Spinal cord (tissue), 10 donors: ENCODE measurements around the gene PPP2R5B. TPM values are rescaled to one million over a fixed set of nuclear protein-coding genes. Genes with fewer than 3 reads are reported as not detected.

ENCODE experiments used
- DNase-seq, 6 donors: peaks; one replicate each; pipeline versions ENCODE4 v3.0.0 to v3.0.0-alpha.2; 2013 to 2015; ENCODE audit warnings: low spot score in 6 of 6, low read depth in 4 of 6
- H3K27ac ChIP-seq: one replicate; pipeline ENCODE4 v1.5.1; 2013; ENCODE audit warnings: low read depth, low read length, control low read depth
- H3K27me3 ChIP-seq: one replicate; pipeline ENCODE4 v1.6.1; 2013; ENCODE audit warnings: low read length; ENCODE audit not compliant: control insufficient read depth, insufficient read depth
- H3K36me3 ChIP-seq: one replicate; pipeline ENCODE4 v1.6.1; 2013; ENCODE audit warnings: low read length; ENCODE audit not compliant: control insufficient read depth, insufficient read depth
- H3K4me1 ChIP-seq: one replicate; pipeline ENCODE4 v1.6.1; 2013; ENCODE audit warnings: low read length; ENCODE audit not compliant: control insufficient read depth, insufficient read depth
- H3K4me3 ChIP-seq: one replicate; pipeline ENCODE4 v1.5.1; 2013; ENCODE audit warnings: low read depth, low read length, control low read depth
- H3K9me3 ChIP-seq: one replicate; pipeline ENCODE4 v1.6.1; 2013; ENCODE audit warnings: low read length; ENCODE audit not compliant: control insufficient read depth, insufficient read depth
- WGBS: methylation state at CpG from one replicate; pipeline ENCODE4 v1.1.5; 2013; ENCODE audit warnings: missing lambda C conversion rate; ENCODE audit not compliant: insufficient coverage; 5-methylcytosine and 5-hydroxymethylcytosine counted together
- polyA plus RNA-seq, 2 donors: library from polyadenylated mRNA; unstranded; fragments of 120-200 nt; gene quantifications; one replicate each; pipeline ENCODE4 v1.2.1, GENCODE V29; 2013; ENCODE audit not compliant: insufficient read length in 2 of 2
- total RNA-seq, 2 donors: library from RNA; depleted of rRNA in 1 of 2; stranded (reverse); fragments of 120-200 nt in 1 of 2; fragments of >200 nt in 1 of 2; gene quantifications; one replicate each; pipeline versions ENCODE4 v1.2.3 to v1.2.4, GENCODE V29; 2013 to 2014
- donor health status: healthy.

Gene PPP2R5B
- total and polyA plus RNA-seq, 4 donors: 26.3 to 99.8 (median 68.2) TPM

GRCh38 chr11:64924910-64925284 lies 408 bp downstream of the PPP2R5B start:
- WGBS: under 1% methylated on average over 24 of the region's 24 CpGs
- no peak overlapping the region for H3K27ac ChIP-seq
- peak in 2 of 6 donors; percentile 31 to 43 for DNase-seq

GRCh38 chr11:64925536-64926436 lies 1.3 kb downstream of the PPP2R5B start:
- no peak overlapping the region for H3K27ac ChIP-seq
- peak overlapping the region; percentile 84 for H3K4me3 ChIP-seq
- peaks cover 37% of the 10 kb centered on the region for H3K4me1 ChIP-seq
- H3K9me3 ChIP-seq: no peaks in the 10 kb centered on the region
- WGBS: 43% methylated on average over 10 of the region's 24 CpGs
- peaks cover 52% of the 10 kb centered on the region for H3K36me3 ChIP-seq
- H3K27me3 ChIP-seq: no peaks in the 10 kb centered on the region
- no peak for DNase-seq

More at GRCh38 chr11:64924910-64925284, 408 bp downstream of the PPP2R5B start:
- Histone ChIP-seq H3K4me1 (peaks cover 37% of the 10 kb centered on the region), H3K36me3 (peaks cover 43% of the 10 kb centered on the region), H3K9me3 (no peaks in the 10 kb centered on the region), H3K27me3 (no peaks in the 10 kb centered on the region), H3K4me3 (peak overlapping the region; percentile 84)

GRCh38 chr11:64926689-64927088 lies 2.2 kb downstream of the PPP2R5B start:
- 82% methylated on average over 20 of the region's 22 CpGs for WGBS
- Histone ChIP-seq H3K9me3 (no peaks in the 10 kb centered on the region), H3K36me3 (peaks cover 61% of the 10 kb centered on the region), H3K4me3 (no peak overlapping the region), H3K4me1 (peaks cover 37% of the 10 kb centered on the region), H3K27ac (no peak overlapping the region), H3K27me3 (no peaks in the 10 kb centered on the region)
- DNase-seq: no peak

- H3K4me3 ChIP-seq: no peak overlapping the region
- no peak overlapping the region for H3K27ac ChIP-seq
- DNase-seq: no peak
- H3K36me3 ChIP-seq: peaks cover 84% of the 10 kb centered on the region
- no peaks in the 10 kb centered on the region for H3K27me3 ChIP-seq
- no peaks in the 10 kb centered on the region for H3K9me3 ChIP-seq
- peaks cover 28% of the 10 kb centered on the region for H3K4me1 ChIP-seq
- 88% methylated on average over 1 of the region's 2 CpGs for WGBS
Observed at GRCh38 chr11:64928957-64929356, 4.5 kb downstream of the PPP2R5B start.

- H3K4me1 ChIP-seq: peaks cover 23% of the 10 kb centered on the region
- no peak for DNase-seq
- no peak overlapping the region for H3K4me3 ChIP-seq
- no peaks in the 10 kb centered on the region for H3K9me3 ChIP-seq
- peaks cover 90% of the 10 kb centered on the region for H3K36me3 ChIP-seq
- H3K27me3 ChIP-seq: no peaks in the 10 kb centered on the region
- H3K27ac ChIP-seq: no peak overlapping the region
- WGBS: 93% methylated on average over 4 of the region's 7 CpGs
Observed at GRCh38 chr11:64929625-64930024, 5.1 kb downstream of the PPP2R5B start.

GRCh38 chr11:64930340-64930739 lies 5.9 kb downstream of the PPP2R5B start:
- Histone ChIP-seq H3K4me1 (peaks cover 23% of the 10 kb centered on the region), H3K36me3 (peaks cover 97% of the 10 kb centered on the region), H3K9me3 (no peaks in the 10 kb centered on the region), H3K4me3 (no peak overlapping the region), H3K27me3 (no peaks in the 10 kb centered on the region), H3K27ac (no peak overlapping the region)
- no peak for DNase-seq
- WGBS: 93% methylated on average over 5 of the region's 6 CpGs

- Histone ChIP-seq H3K36me3 (peaks cover 95% of the 10 kb centered on the region), H3K27ac (no peak overlapping the region), H3K4me3 (no peak overlapping the region), H3K4me1 (peaks cover 19% of the 10 kb centered on the region), H3K27me3 (no peaks in the 10 kb centered on the region), H3K9me3 (no peaks in the 10 kb centered on the region)
- DNase-seq: no peak
- 100% methylated on average over 4 of the region's 7 CpGs for WGBS
Observed at GRCh38 chr11:64931290-64931689, 6.8 kb downstream of the PPP2R5B start.

GRCh38 chr11:64932324-64932723 lies 7.8 kb downstream of the PPP2R5B start:
- H3K27ac ChIP-seq: no peak overlapping the region
- WGBS: 80% methylated on average over 2 of the region's 5 CpGs
- no peaks in the 10 kb centered on the region for H3K27me3 ChIP-seq
- no peak for DNase-seq
- H3K9me3 ChIP-seq: no peaks in the 10 kb centered on the region
- H3K4me1 ChIP-seq: peaks cover 10% of the 10 kb centered on the region
- no peak overlapping the region for H3K4me3 ChIP-seq
- peaks cover 85% of the 10 kb centered on the region for H3K36me3 ChIP-seq

GRCh38 chr11:64933213-64933934 lies 8.9 kb downstream of the PPP2R5B start:
- H3K9me3 ChIP-seq: no peaks in the 10 kb centered on the region
- WGBS: 86% methylated on average over 11 of the region's 12 CpGs
- H3K27ac ChIP-seq: no peak overlapping the region
- H3K4me1 ChIP-seq: peaks cover 10% of the 10 kb centered on the region
- peaks cover 75% of the 10 kb centered on the region for H3K36me3 ChIP-seq
- no peaks in the 10 kb centered on the region for H3K27me3 ChIP-seq
- DNase-seq: no peak
- no peak overlapping the region for H3K4me3 ChIP-seq
